HK-2 (cell line): ENCODE data around the gene CP.

ENCODE experiments used
- DNase-seq: peaks from one replicate; pipeline ENCODE4 v3.0.0-alpha.2; 2018; ENCODE audit not compliant: unreplicated experiment

CP gene

DNA sequence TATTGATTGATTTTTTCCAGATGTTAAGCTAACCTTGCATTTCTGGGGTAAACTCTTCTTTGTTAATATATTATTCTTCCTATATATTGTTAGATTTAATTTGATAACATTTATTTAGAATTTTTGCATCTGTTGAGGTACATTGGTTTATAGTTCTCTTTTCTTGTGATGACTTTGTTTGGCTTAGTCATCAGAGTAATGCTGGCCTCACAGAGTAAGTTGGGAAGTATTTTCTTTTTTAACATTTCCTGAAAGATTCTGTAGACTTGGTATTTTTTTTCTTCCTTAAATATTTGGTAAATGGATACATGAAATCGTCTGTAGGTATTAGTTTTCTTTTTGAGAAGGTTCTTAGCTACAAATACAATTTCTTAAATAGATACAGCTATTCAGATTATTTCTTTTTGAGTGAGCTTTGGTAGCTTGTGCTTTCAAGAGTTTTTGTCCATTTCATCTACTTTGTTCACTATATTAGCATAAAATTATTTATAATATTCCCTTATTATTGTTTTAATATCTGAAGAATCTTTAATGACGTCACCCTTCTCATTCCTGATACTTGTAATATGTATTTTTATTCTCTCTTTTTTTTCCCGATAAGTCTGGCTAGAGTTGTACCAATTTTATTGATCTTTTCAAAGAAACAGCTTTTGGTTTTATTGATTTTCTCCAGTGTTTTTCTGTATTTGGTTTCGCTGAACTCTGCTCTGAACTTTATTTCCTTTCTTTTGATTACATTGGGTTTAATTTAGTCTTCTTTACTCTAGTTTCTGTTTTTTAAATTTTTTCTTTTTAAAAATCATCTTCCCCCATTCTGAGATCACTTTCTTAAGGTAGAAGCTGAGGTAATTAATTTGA is 98.7 kb downstream of the CP start:
- no peak for DNase-seq
